ENCODE measurements around the gene MYO10. TPM values are rescaled to one million over a fixed set of nuclear protein-coding genes. Genes with fewer than 3 reads are reported as not detected.

The MYO10 gene
- total RNA-seq, 2 experiments from 2014 or later, result 0.03 to 1.7 TPM

- POLR2A ChIA-PET, result no interaction called here
- no peaks in the 10 kb centered on the region for H3K9me3 ChIP-seq (ENCODE audit: low read length)
- no peaks in the 10 kb centered on the region for H3K79me2 ChIP-seq (ENCODE audit: insufficient read depth, low read depth, low read length)
- TF ChIP-seq EZH2phosphoT487 (IDR thresholded peaks at IDR 0.05; ENCODE audit: borderline replicate concordance, low read depth, low read length) (no peak), CTCF (conservative IDR thresholded peaks at IDR 0.05; ENCODE audit: low read length) (peak; percentile 91)
- no peaks in the 10 kb centered on the region for H3K36me3 ChIP-seq (ENCODE audit: insufficient read depth, low read length)
- peak; percentile 59 for DNase-seq (ENCODE audit: low spot score)
- no peaks in the 10 kb centered on the region for H4K20me1 ChIP-seq (ENCODE audit: insufficient read depth, low read length)
- intact Hi-C loops (cut with micrococcal nuclease; ENCODE audit: unreplicated experiment), result no loop called here
- no peak overlapping the region for H3K4me2 ChIP-seq (ENCODE audit: low read length)
- CTCF ChIA-PET (ENCODE audit: unreplicated experiment), result no interaction called here
- H2AFZ ChIP-seq (ENCODE audit: low read length), result no peak overlapping the region
- H3K4me3 ChIP-seq (ENCODE audit: low read depth, low read length, poor library complexity, severe bottlenecking), result no peak overlapping the region
- H3K9me2 ChIP-seq (ENCODE audit: insufficient read depth, low read length), result no peaks in the 10 kb centered on the region
- no peaks in the 10 kb centered on the region for H3K4me1 ChIP-seq (ENCODE audit: insufficient read depth, low read length, poor library complexity, severe bottlenecking)
- no TSS peak for BruUV-seq (replicated peaks)
- H3K27ac ChIP-seq (ENCODE audit: low read depth, low read length, poor library complexity, severe bottlenecking), result no peak overlapping the region
Measured at GRCh38 chr5:16934123-16934522, 2.0 kb downstream of the MYO10 start.

GRCh38 chr5:16933337-16933736 lies 2.8 kb downstream of the MYO10 start:
- H3K4me2 ChIP-seq (ENCODE audit: low read length), result no peak overlapping the region
- H3K4me3 ChIP-seq (ENCODE audit: low read depth, low read length, poor library complexity, severe bottlenecking), result no peak overlapping the region
- H3K36me3 ChIP-seq (ENCODE audit: insufficient read depth, low read length), result no peaks in the 10 kb centered on the region
- DNase-seq (ENCODE audit: low spot score), result no peak
- no peak overlapping the region for H3K27ac ChIP-seq (ENCODE audit: low read depth, low read length, poor library complexity, severe bottlenecking)
- no peak overlapping the region for H2AFZ ChIP-seq (ENCODE audit: low read length)
- H4K20me1 ChIP-seq (ENCODE audit: insufficient read depth, low read length), result no peaks in the 10 kb centered on the region
- no peaks in the 10 kb centered on the region for H3K9me2 ChIP-seq (ENCODE audit: insufficient read depth, low read length)
- BruUV-seq (replicated peaks), result no TSS peak
- H3K79me2 ChIP-seq (ENCODE audit: insufficient read depth, low read depth, low read length), result no peaks in the 10 kb centered on the region
- no peaks in the 10 kb centered on the region for H3K4me1 ChIP-seq (ENCODE audit: insufficient read depth, low read length, poor library complexity, severe bottlenecking)
- ChIA-PET CTCF (ENCODE audit: unreplicated experiment) (no interaction called here), POLR2A (no interaction called here)
- no peaks in the 10 kb centered on the region for H3K9me3 ChIP-seq (ENCODE audit: low read length)
- no peak for TF ChIP-seq CTCF (conservative IDR thresholded peaks at IDR 0.05; ENCODE audit: low read length)
- TF ChIP-seq EZH2phosphoT487 (IDR thresholded peaks at IDR 0.05; ENCODE audit: borderline replicate concordance, low read depth, low read length), result no peak
- intact Hi-C loops (cut with micrococcal nuclease; ENCODE audit: unreplicated experiment), result no loop called here

GRCh38 chr5:16932401-16932800 lies 3.7 kb downstream of the MYO10 start:
- Histone ChIP-seq H3K27ac (ENCODE audit: low read depth, low read length, poor library complexity, severe bottlenecking) (no peak overlapping the region), H3K79me2 (ENCODE audit: insufficient read depth, low read depth, low read length) (no peaks in the 10 kb centered on the region), H3K9me3 (ENCODE audit: low read length) (no peaks in the 10 kb centered on the region), H3K9me2 (ENCODE audit: insufficient read depth, low read length) (no peaks in the 10 kb centered on the region), H3K36me3 (ENCODE audit: insufficient read depth, low read length) (no peaks in the 10 kb centered on the region), H3K4me1 (ENCODE audit: insufficient read depth, low read length, poor library complexity, severe bottlenecking) (no peaks in the 10 kb centered on the region), H3K4me2 (ENCODE audit: low read length) (no peak overlapping the region), H2AFZ (ENCODE audit: low read length) (no peak overlapping the region), H3K4me3 (ENCODE audit: low read depth, low read length, poor library complexity, severe bottlenecking) (no peak overlapping the region), H4K20me1 (ENCODE audit: insufficient read depth, low read length) (no peaks in the 10 kb centered on the region)
- no peak for TF ChIP-seq EZH2phosphoT487 (IDR thresholded peaks at IDR 0.05; ENCODE audit: borderline replicate concordance, low read depth, low read length)
- no peak for TF ChIP-seq CTCF (conservative IDR thresholded peaks at IDR 0.05; ENCODE audit: low read length)
- BruUV-seq (replicated peaks), result no TSS peak
- POLR2A ChIA-PET, result no interaction called here
- DNase-seq (ENCODE audit: low spot score), result no peak
- intact Hi-C loops (cut with micrococcal nuclease; ENCODE audit: unreplicated experiment), result no loop called here
- CTCF ChIA-PET (ENCODE audit: unreplicated experiment), result no interaction called here

Data from OCI-LY7 (cell line).